NOMO-1 (cell line): ENCODE results near the gene MTF2.
A peak's percentile ranks its signal among the peaks of the same experiment; 100 is the strongest.
"Not testable (repeated sequence)": the region's sequence is repeated elsewhere in the genome, so short reads cannot be mapped to it uniquely, and the experiment has no call there.

Source experiments
- DNase-seq, 2 experiments: peaks; one replicate each; lab custom pipeline; 2025; ENCODE audit not compliant: unreplicated experiment in 2 of 2; lab: John Stamatoyannopoulos, UW

Gene MTF2

GRCh38 chr1:93078986-93079654 is at the start of gene MTF2:
TSS of gene MTF2 (plus strand) at chr1:93079283. CDS start at chr1:93079527, 244 bp downstream.
- DNase-seq = peak; percentile 90

DNA sequence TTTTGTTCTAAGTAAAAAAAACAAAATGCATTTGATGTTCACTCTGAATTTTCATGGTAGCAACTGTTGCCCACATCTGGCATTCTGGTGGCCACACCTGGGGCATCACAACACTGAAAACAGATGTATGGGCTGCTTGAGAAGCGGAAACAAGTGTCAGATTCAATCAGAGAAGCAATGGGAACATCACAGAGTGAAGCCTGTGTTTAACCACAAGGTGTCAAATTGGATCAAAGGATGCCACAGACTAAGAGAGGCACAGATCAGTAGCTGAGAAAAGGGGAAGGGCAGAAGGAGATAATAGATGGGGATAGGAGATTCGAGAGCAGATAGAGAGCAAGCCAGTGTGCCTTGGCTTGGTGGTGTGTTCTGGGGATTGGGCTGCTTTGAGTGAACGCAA is 49.8 kb upstream of the MTF2 start:
- no peak for DNase-seq

- not testable (repeated sequence) for DNase-seq
These were observed 48.9 kb upstream of the MTF2 start for GRCh38 chr1:93030191-93030590.

DNA sequence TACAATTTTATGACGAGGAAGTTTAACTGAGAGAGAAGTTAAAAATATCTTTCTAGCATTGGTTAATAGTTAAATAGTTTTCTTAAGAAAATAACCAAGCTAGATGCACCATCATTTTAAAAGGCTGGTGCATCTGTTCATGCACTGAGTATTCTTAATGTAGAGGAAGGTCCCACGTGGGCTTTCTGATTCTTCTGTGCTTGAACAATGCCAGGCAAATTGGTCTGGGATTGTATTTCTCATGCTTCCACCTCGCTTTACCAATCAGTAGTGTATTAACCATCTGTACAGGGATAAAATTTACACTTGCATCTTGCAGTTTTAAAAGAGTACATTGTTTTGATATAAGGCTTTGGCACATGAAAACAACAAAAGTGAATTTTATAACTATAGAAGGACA is 47.4 kb upstream of the MTF2 start:
- DNase-seq = no peak

DNA sequence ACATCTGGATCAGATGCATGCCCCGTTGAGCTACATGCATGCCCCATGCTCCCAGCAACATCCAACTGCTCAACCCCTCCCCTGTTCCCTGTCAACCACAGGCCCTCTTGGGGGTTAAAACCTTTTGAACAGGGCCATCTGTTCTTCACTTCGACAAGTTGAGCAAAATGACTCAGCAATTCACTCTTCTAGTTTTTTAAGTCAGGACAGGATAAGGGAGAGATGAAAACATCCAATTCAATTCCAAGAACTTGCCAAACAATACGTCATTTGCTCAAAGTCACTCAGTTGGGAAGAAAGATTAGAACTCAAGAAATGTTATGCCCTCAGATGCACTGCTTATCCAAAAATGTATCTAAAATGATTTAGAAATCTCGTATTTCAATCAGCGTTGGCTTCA is 46.1 kb upstream of the MTF2 start:
- DNase-seq = no peak

GRCh38 chr1:93033785-93034184 is 45.3 kb upstream of the MTF2 start:
- DNase-seq = peak; percentile 44 to 84

- DNase-seq = no peak
These were observed 44.7 kb upstream of the MTF2 start for GRCh38 chr1:93034397-93034796.

- DNase-seq = no peak
These were observed 42.4 kb upstream of the MTF2 start for GRCh38 chr1:93036672-93037071.

- DNase-seq = peak; percentile 44 to 72
These were observed 36.7 kb upstream of the MTF2 start for GRCh38 chr1:93042187-93043056.

DNA sequence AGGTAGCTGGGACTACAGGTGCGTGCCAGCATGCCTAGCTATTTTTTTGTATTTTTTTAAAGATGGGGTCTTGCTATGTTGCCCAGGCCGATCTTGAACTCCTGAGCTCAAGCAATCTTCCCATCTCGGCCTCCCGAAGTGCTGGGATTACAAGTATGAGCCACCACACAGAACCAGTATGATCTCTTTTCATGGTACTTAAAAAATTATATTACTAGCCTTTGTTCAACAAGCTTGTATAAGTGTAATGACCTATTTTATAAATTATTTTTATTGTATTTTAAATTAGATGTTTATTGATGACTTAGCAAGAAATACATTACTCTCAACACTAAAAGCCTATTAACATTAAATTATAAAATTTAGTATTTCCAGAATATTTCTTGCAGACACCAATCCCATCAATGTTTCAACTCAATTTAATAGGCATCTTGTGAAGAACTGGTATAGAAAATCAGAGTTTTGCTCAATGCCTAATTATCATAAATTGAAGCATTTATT is 36.0 kb upstream of the MTF2 start:
- no peak for DNase-seq

DNA sequence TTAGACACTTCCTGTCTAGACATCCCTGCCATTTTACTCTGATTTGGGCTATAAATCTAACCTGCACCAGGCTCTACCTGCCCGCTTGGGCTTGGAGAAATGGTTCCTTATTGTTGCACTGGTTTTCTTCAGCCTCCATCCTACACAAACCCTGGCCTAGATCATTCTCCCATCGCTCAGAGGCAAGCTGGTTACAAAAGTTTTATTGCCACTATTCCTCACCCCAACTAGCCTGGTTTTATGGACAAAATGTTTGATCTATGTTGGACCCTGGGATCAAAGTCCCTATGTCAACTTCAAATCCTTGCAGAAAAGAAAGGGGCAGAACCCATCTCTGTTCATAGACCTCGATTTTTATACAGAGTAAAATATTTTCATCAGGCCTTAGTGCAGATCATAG is 31.5 kb upstream of the MTF2 start:
- no peak for DNase-seq

DNA sequence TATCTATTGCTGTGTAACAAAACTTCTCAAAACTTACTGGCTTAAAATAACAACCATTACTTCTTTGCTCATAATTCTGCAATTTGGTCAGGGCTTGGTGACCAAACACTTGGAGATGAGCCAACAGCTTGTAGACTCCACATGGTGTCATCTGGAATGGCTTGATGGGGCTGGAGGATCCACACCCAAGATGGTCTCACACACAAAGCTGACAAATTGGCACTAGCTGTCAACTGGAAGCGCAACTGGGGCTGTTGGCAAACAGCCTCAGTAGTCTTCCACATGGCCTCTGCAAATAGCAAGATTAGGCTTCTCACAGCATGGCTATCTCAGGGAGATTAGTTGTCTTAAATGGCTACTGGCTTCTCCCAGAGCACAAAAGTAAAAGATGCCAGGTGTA is 27.1 kb upstream of the MTF2 start:
- no peak for DNase-seq

- DNase-seq = peak in 1 of 2 experiments; percentile 18
These were observed 22.9 kb upstream of the MTF2 start for GRCh38 chr1:93056214-93056613.

GRCh38 chr1:93056649-93057048 is 22.4 kb upstream of the MTF2 start:
- DNase-seq = no peak

- peak; percentile 5 to 30 for DNase-seq
These were observed 16.9 kb upstream of the MTF2 start for GRCh38 chr1:93061895-93062792.

- peak; percentile 31 to 93 for DNase-seq
These were observed 2.8 kb upstream of the MTF2 start for GRCh38 chr1:93076268-93076667.

- no peak for DNase-seq
These were observed 880 bp upstream of the MTF2 start for GRCh38 chr1:93078203-93078602.

GRCh38 chr1:93078638-93078985 is 471 bp upstream of the MTF2 start:
- no peak for DNase-seq

DNA sequence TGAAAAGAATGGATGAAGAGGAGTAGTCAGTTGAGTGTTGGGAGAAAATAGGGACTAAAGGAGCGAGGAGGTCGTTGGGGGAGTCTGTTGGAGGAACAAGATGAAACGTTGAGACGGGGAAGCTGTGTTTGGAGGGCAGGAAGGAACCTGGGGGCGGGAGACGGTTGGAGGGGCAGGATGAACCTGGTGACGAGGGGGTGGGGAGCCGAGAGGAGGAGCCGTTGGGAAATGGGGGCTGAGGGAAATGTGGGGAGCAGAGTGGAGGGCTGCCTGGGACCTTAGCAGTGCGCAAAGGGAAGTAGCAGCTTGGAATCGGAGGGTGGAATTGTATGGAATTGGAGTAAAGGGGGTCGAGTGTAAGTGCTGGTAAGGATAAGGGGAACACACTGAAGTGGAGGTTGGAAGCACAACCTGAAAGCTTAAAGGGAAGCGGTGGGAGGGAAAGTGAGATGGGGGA is 630 bp downstream of the MTF2 start:
- peak in 1 of 2 experiments; percentile 54 for DNase-seq

DNA sequence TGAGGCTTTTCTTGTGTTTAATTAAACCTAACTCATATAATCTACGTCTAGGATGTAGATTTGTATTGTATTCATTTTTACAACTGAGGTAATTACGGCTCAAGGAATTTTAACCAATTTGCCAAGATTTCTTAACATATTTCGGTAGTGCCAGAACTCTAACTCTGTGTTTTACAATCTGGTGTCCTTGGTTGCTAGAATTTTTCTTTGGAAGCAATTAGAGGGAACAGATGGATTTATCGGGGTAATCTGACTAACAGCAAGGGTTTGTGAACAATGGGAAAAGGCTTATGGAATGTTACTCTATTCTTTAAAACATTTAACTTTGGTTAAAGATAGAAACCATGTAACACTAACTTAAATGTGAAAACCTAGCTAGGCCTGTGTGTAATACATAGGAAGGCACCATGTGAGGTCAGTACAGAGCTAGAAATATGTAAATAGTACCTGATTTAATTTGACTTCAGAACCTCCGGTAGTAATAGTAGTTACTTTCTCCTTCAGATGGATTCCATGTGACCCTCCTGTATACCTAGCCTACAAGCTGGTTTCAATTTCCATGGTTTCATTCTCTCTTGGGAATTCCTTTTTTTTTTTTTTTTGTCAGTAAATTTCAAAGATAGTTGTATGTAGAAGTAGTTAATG is 1.2 kb downstream of the MTF2 start:
- DNase-seq = peak; percentile 45 to 83
